ENCODE results near the gene MSI2.

MSI2 gene

DNA sequence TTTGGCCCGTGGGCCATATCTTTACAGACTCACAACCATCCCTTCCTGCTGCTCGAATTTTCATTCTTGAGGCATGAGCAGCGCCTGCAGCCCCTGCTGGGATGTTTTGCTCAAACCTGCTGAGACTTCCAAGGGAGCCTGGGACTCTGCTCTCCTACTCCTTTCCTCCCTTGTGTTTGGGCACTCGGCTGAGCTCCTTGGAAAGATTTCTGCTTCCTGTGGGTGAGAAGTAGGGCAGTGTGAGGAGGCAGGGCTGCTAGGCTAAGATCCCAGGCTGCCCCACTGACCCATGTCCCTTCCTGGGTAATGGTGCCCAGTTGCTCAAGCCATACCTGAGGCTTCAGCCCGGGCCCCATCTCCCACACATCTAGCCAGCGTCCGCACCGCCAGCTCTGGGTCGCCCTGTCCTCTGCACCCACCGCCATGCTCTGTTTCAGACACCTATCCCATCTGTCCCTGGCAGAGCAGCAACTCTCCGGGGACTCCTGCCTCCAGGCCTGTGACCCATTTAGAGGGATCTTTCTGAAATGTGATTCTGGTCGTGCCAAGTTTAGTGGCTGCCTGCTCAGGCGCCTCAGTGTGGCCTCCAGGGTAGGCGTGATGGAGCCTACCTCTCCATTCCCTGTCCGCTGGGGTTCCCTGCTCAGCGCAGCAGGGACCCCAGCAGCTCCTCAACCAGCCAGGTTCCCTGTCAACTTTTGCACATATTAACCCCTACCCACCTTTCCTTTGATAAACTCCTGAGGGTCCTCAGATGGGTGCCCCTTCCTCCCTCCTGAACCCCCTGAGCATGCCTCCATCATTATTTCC is 298.7 kb downstream of the MSI2 start:
- Histone ChIP-seq H3K4me1 (ENCODE audit: control insufficient read depth, insufficient read depth, low read length) (no peaks in the 10 kb centered on the region), H3K36me3 (ENCODE audit: control insufficient read depth, insufficient read depth, low read length) (no peaks in the 10 kb centered on the region), H3K9ac (ENCODE audit: low read length) (no peak overlapping the region), H3K9me3 (ENCODE audit: control insufficient read depth, low read length) (no peaks in the 10 kb centered on the region), H3K27me3 (ENCODE audit: control insufficient read depth, insufficient read depth, low read length) (no peaks in the 10 kb centered on the region), H3K4me3 (ENCODE audit: low read length) (no peak overlapping the region)

DNA sequence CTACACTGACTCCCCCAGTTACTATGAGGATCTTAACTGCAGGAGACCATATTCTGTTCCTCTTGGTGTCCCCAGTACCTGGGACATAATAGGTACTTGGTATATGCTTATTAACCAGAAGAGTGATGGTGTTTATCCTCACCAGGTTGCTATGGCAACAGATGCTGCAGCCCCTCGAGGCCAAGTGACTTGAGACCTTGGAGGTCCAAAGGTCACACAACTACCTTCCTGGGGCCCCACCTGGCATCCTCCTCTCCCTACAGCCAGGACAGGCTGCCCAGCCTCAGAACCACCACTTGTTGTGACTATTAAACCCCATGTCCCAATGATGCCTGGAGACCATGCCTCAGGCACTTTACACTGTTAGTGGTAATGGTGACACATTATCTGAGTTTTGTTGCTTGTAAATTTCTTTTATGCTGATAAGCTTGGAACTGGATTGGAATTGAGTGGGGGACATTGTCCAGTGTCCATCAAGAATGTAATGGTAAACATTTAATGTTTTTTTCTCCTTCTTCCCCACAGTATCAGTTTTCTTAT is 299.4 kb downstream of the MSI2 start:
- Histone ChIP-seq H3K36me3 (ENCODE audit: control insufficient read depth, insufficient read depth, low read length) (no peaks in the 10 kb centered on the region), H3K9me3 (ENCODE audit: control insufficient read depth, low read length) (no peaks in the 10 kb centered on the region), H3K9ac (ENCODE audit: low read length) (no peak overlapping the region), H3K27me3 (ENCODE audit: control insufficient read depth, insufficient read depth, low read length) (no peaks in the 10 kb centered on the region), H3K4me3 (ENCODE audit: low read length) (no peak overlapping the region), H3K4me1 (ENCODE audit: control insufficient read depth, insufficient read depth, low read length) (no peaks in the 10 kb centered on the region)

DNA sequence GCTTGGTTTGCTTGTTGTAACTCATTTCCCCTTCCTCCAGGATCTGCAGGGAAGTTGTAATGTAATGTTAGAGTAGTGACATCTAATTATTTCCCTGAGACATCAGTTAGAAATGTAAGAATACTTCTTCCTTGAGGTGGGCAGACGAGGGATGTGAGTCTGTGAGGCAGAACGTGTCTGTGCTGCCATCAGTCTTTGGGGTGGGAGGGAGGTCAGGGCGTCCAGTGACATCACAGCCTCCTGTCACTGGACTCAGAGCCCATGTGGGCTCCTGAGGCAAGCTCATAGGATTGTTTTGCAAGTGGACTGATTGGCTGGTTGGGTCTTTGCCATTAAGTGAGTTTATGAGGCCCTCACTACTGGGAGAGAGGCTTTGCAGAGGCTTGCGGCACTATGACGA is 300.0 kb downstream of the MSI2 start:
- H3K36me3 ChIP-seq (ENCODE audit: control insufficient read depth, insufficient read depth, low read length), result no peaks in the 10 kb centered on the region
- no peaks in the 10 kb centered on the region for H3K4me1 ChIP-seq (ENCODE audit: control insufficient read depth, insufficient read depth, low read length)
- H3K9me3 ChIP-seq (ENCODE audit: control insufficient read depth, low read length), result no peaks in the 10 kb centered on the region
- no peaks in the 10 kb centered on the region for H3K27me3 ChIP-seq (ENCODE audit: control insufficient read depth, insufficient read depth, low read length)
- no peak overlapping the region for H3K9ac ChIP-seq (ENCODE audit: low read length)
- no peak overlapping the region for H3K4me3 ChIP-seq (ENCODE audit: low read length)

DNA sequence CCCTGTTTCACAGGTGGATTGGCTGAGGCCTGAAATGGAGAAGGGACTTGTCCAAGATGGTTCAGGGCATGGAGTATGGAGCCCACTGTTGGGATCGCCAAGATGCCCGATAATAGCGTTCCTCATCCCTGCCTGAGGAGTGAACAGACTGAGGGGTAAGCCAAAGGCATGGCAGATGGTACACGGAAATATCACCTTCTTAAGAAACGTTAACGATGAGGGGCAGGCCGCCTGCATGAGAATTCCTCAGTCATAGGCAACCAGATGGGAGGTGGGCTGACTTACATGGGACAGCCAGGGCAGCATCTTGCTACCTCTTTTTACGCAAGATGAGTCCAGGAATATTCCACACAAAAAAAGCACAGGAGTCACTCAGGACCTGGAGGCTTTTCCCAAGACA is 300.7 kb downstream of the MSI2 start:
- no peaks in the 10 kb centered on the region for H3K4me1 ChIP-seq (ENCODE audit: control insufficient read depth, insufficient read depth, low read length)
- no peak overlapping the region for H3K9ac ChIP-seq (ENCODE audit: low read length)
- H3K36me3 ChIP-seq (ENCODE audit: control insufficient read depth, insufficient read depth, low read length), result no peaks in the 10 kb centered on the region
- no peak overlapping the region for H3K4me3 ChIP-seq (ENCODE audit: low read length)
- H3K27me3 ChIP-seq (ENCODE audit: control insufficient read depth, insufficient read depth, low read length), result no peaks in the 10 kb centered on the region
- no peaks in the 10 kb centered on the region for H3K9me3 ChIP-seq (ENCODE audit: control insufficient read depth, low read length)

DNA sequence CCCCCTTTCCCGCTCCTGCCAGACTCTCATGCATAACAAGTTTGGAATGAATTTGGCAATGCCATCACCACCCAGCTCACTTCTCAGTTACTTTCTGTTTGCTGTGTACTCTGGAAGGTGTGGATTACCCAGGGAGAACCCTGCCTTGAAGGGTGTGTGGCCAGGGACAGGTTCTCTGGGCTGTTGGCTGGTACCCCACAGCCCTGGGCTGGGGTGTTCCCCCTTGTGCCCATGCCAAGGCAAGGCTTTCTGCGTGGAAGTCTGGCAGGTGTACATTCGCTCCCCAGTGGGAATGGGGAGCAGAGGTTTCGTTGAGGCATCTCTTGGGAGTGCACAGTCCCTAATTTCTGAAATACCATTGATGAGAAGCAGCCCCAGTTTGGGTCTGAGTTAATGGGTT is 301.1 kb downstream of the MSI2 start:
- Histone ChIP-seq H3K36me3 (ENCODE audit: control insufficient read depth, insufficient read depth, low read length) (no peaks in the 10 kb centered on the region), H3K9me3 (ENCODE audit: control insufficient read depth, low read length) (no peaks in the 10 kb centered on the region), H3K27me3 (ENCODE audit: control insufficient read depth, insufficient read depth, low read length) (no peaks in the 10 kb centered on the region), H3K9ac (ENCODE audit: low read length) (no peak overlapping the region), H3K4me3 (ENCODE audit: low read length) (no peak overlapping the region), H3K4me1 (ENCODE audit: control insufficient read depth, insufficient read depth, low read length) (no peaks in the 10 kb centered on the region)

DNA sequence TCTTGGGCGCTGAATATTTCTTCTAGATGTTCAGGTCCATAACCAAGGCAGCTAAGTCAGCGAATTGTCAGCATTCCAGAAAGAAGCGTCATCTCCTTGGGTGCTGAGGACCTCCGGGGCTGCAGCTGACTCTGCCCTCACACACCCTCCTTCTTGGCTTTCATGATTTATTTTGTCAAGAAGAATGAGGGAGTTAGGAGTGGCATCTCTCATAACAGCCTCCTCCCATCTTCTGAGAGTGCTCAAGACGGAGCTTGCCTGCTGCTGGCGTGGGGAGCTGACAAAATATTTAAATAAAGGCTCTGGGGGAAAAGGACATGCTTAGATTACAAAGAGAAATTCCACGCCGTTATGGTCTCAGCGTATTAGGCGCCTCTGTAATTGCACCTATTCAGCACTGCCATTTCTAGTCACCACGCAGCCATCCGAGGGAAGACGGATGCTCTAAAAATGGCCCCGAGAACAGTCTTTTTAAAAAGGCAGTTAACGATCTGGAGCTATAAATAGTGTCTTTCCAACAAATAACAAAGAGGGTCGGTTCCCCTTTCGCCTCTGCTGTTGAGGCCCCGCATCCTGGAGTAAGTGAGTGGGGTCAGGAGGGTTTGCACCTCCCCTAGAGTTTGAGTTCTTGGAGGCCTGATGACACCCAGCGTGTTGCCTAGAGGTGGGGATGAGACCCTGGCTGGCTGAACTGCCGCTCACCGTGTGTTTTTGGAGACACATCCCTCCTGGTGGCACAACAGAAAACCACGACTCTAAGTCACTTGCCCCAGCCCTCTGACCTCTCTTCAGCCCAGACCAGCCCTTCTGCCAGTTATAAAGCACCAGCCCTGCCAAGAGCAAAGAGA is 301.7 kb downstream of the MSI2 start:
- H3K27me3 ChIP-seq (ENCODE audit: control insufficient read depth, insufficient read depth, low read length), result no peaks in the 10 kb centered on the region
- H3K4me3 ChIP-seq (ENCODE audit: low read length), result no peak overlapping the region
- H3K4me1 ChIP-seq (ENCODE audit: control insufficient read depth, insufficient read depth, low read length), result no peaks in the 10 kb centered on the region
- H3K36me3 ChIP-seq (ENCODE audit: control insufficient read depth, insufficient read depth, low read length), result no peaks in the 10 kb centered on the region
- H3K9ac ChIP-seq (ENCODE audit: low read length), result no peak overlapping the region
- no peaks in the 10 kb centered on the region for H3K9me3 ChIP-seq (ENCODE audit: control insufficient read depth, low read length)

DNA sequence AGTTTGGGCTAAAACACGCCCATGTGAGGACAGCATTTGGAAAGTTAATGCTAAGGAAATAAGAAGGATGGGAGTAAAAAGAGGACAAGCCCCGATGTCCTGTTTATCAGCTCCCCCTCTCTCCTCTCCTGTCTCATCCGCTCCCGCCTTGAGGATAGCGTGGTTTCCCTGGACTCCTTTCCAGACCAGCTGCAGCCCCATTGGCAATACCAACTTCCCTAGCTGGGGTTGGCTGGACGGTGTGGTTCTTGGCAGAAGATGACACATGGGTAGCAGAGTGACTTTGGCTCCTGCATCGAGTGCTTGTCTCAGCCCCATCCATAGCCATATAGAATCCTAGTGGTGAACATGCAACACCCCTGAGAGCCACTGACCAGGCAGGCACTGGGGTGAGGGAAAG is 302.9 kb downstream of the MSI2 start:
- no peak overlapping the region for H3K4me3 ChIP-seq (ENCODE audit: low read length)
- H3K9ac ChIP-seq (ENCODE audit: low read length), result no peak overlapping the region
- no peaks in the 10 kb centered on the region for H3K27me3 ChIP-seq (ENCODE audit: control insufficient read depth, insufficient read depth, low read length)
- H3K9me3 ChIP-seq (ENCODE audit: control insufficient read depth, low read length), result no peaks in the 10 kb centered on the region
- H3K36me3 ChIP-seq (ENCODE audit: control insufficient read depth, insufficient read depth, low read length), result no peaks in the 10 kb centered on the region
- H3K4me1 ChIP-seq (ENCODE audit: control insufficient read depth, insufficient read depth, low read length), result no peaks in the 10 kb centered on the region

DNA sequence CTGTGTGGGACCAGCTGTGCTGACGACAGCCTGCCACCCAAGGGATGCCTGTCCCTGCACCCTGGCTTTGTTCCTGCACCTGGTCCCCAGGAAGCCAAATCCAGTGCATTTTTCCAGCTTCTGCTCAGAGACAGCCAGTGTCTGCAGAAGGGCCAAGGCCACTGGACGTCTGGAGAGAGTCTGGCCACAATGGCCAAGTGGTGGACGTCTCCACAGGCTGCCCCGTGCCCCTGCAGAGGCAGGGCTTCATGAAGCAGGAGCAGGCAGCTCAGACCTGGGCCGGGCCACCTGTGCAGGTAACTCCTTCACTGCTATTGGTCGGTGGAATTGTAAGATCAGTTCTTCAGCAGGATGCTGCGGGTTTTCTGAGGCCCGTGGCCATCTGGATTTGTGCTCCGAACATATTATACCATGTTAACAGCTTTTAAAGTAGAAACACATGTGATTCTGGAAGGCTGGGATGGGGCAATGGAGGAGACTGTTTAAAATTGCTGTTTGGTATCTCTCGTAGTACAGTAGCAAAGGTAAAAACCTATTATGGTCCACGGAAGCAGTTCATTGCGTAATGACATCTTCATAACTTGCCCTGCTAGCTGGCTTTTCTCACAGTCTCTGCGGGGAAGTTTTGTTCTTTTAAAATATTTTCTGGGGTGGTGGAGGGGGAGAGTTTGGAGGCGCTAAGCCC is 303.5 kb downstream of the MSI2 start:
- Histone ChIP-seq H3K9ac (ENCODE audit: low read length) (no peak overlapping the region), H3K4me3 (ENCODE audit: low read length) (no peak overlapping the region), H3K27me3 (ENCODE audit: control insufficient read depth, insufficient read depth, low read length) (no peaks in the 10 kb centered on the region), H3K36me3 (ENCODE audit: control insufficient read depth, insufficient read depth, low read length) (no peaks in the 10 kb centered on the region), H3K9me3 (ENCODE audit: control insufficient read depth, low read length) (no peaks in the 10 kb centered on the region), H3K4me1 (ENCODE audit: control insufficient read depth, insufficient read depth, low read length) (no peaks in the 10 kb centered on the region)

DNA sequence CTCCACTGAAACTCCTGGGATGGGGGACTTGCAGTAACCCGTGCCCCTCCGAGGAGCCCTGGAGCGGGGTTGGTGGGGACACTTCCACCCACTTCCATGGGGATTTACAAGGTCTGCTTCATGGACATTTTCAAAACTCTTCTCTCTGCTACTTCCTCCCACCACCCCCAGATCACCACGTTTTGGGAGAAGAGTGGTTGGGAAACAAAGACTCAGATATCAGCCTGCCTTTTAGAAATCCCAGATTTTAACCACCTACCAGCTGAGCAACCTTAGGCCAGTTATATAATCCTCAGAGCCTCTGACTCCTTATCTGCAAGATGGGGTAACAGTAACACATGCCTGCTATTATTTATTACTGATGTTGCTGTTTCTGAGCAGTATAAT is 304.0 kb downstream of the MSI2 start:
- no peaks in the 10 kb centered on the region for H3K4me1 ChIP-seq (ENCODE audit: control insufficient read depth, insufficient read depth, low read length)
- no peak overlapping the region for H3K4me3 ChIP-seq (ENCODE audit: low read length)
- H3K9me3 ChIP-seq (ENCODE audit: control insufficient read depth, low read length), result no peaks in the 10 kb centered on the region
- no peaks in the 10 kb centered on the region for H3K36me3 ChIP-seq (ENCODE audit: control insufficient read depth, insufficient read depth, low read length)
- H3K9ac ChIP-seq (ENCODE audit: low read length), result no peak overlapping the region
- no peaks in the 10 kb centered on the region for H3K27me3 ChIP-seq (ENCODE audit: control insufficient read depth, insufficient read depth, low read length)

DNA sequence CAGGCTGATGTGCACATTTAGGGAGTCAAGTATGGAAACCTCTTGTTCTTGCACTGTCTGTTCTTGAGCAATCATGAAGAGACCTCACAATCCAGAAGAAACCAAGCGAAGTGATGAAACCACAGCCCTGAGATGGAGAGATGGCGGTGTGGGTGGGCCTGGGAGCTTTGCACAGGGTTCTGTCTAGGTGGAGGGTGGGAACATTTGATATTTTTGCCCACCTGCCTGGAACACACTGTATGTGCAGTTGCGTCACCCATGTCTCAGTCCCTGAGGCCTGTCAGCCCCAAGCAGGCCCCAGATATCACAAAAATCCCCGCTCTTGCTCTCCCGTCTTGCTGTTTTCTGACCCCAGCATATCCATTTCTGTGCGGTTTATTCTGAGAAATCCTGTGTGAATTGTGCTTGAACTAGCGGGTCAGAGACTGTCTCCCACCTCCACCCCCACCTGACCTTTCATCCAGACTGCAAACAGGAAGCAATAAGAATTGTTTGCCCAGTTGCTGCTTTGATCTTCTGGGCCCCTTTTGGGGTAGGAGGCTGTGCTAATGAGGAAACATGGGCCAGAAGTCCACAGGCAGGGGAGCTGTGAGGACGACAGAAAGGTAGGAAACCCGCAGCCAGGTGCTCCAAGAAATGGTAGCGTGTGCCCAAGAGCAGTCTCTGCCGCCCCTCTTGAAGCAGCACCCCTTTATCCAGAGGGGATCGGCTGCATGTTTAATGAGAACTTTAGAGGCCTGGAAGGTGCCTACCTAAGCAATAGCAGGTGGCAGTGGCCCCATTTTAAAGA is 304.9 kb downstream of the MSI2 start:
- Histone ChIP-seq H3K4me1 (ENCODE audit: control insufficient read depth, insufficient read depth, low read length) (no peaks in the 10 kb centered on the region), H3K4me3 (ENCODE audit: low read length) (no peak overlapping the region), H3K27me3 (ENCODE audit: control insufficient read depth, insufficient read depth, low read length) (no peaks in the 10 kb centered on the region), H3K36me3 (ENCODE audit: control insufficient read depth, insufficient read depth, low read length) (no peaks in the 10 kb centered on the region), H3K9ac (ENCODE audit: low read length) (no peak overlapping the region), H3K9me3 (ENCODE audit: control insufficient read depth, low read length) (no peaks in the 10 kb centered on the region)

DNA sequence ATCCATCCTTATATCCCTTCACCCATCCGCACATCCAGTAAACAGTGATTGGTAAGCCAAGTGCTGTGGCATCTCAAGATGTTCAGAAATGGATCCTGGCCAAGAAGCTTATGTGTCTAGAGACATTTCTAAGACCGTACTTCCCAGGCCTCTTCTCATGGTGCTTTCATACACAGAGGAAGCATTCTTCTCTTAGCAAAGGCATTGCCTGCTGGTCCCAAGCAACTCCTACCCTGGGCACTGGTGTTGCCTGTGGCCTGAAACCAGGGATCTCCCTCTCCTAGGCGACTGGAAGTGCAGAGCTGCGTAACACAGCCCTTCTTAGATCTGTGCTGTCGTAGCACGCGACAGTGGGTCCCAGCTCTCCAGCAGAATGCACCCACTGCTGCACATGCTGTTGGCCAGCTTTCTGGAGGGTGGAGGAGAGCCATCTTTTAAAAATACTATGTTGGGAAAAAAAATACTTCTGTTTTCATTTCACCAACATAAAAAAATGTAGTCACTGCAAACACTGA is 305.9 kb downstream of the MSI2 start:
- Histone ChIP-seq H3K4me3 (ENCODE audit: low read length) (no peak overlapping the region), H3K9ac (ENCODE audit: low read length) (no peak overlapping the region), H3K9me3 (ENCODE audit: control insufficient read depth, low read length) (no peaks in the 10 kb centered on the region), H3K4me1 (ENCODE audit: control insufficient read depth, insufficient read depth, low read length) (no peaks in the 10 kb centered on the region), H3K27me3 (ENCODE audit: control insufficient read depth, insufficient read depth, low read length) (no peaks in the 10 kb centered on the region), H3K36me3 (ENCODE audit: control insufficient read depth, insufficient read depth, low read length) (no peaks in the 10 kb centered on the region)
